GM18868 (cell line): Measurements from ENCODE around the gene SPATA24.
"Not testable (repeated sequence)": the region's sequence is repeated elsewhere in the genome, so short reads cannot be mapped to it uniquely, and the experiment has no call there.

Experiments used
- ATAC-seq: cut with Tn5 transposase; IDR thresholded peaks from one replicate; pipeline ENCODE4 v1.9.1; 2021; ENCODE audit warnings: mild to moderate bottlenecking, moderate library complexity; ENCODE audit not compliant: unreplicated experiment

The SPATA24 gene

GRCh38 chr5:139417214-139417613 is 13.3 kb upstream of the SPATA24 start:
- ATAC-seq, result no peak

- no peak for ATAC-seq
Observed at GRCh38 chr5:139416651-139417050, 12.8 kb upstream of the SPATA24 start.

- ATAC-seq, result no peak
Observed at GRCh38 chr5:139415869-139416268, 12.0 kb upstream of the SPATA24 start.

GRCh38 chr5:139415221-139415861 is 11.5 kb upstream of the SPATA24 start:
- ATAC-seq, result no peak

- no peak for ATAC-seq
Observed at GRCh38 chr5:139414581-139415130, 10.8 kb upstream of the SPATA24 start.

GRCh38 chr5:139413963-139414362 is 10.1 kb upstream of the SPATA24 start:
- ATAC-seq, result no peak

GRCh38 chr5:139413153-139413552 is 9.3 kb upstream of the SPATA24 start:
- ATAC-seq, result no peak

- ATAC-seq, result no peak
Observed at GRCh38 chr5:139410993-139411828, 7.3 kb upstream of the SPATA24 start.

GRCh38 chr5:139410121-139410992 is 6.5 kb upstream of the SPATA24 start:
- no peak for ATAC-seq

- ATAC-seq, result not testable (repeated sequence)
Observed at GRCh38 chr5:139409116-139409515, 5.2 kb upstream of the SPATA24 start.

- ATAC-seq, result no peak
Observed at GRCh38 chr5:139408191-139408590, 4.3 kb upstream of the SPATA24 start.

GRCh38 chr5:139407517-139407916 is 3.6 kb upstream of the SPATA24 start:
- ATAC-seq, result peak; percentile 49

- no peak for ATAC-seq
Observed at GRCh38 chr5:139406963-139407362, 3.1 kb upstream of the SPATA24 start.

GRCh38 chr5:139404484-139404840 is 573 bp upstream of the SPATA24 start:
- ATAC-seq, result no peak

GRCh38 chr5:139403418-139403786 is 487 bp downstream of the SPATA24 start:
- no peak for ATAC-seq

GRCh38 chr5:139402561-139403158 is 1.2 kb downstream of the SPATA24 start:
- no peak for ATAC-seq

- ATAC-seq, result no peak
Observed at GRCh38 chr5:139401546-139401945, 2.3 kb downstream of the SPATA24 start.

- ATAC-seq, result peak; percentile 47
Observed at GRCh38 chr5:139399501-139400121, 4.3 kb downstream of the SPATA24 start.

GRCh38 chr5:139397921-139398320 is 6.0 kb downstream of the SPATA24 start:
- no peak for ATAC-seq

- ATAC-seq, result no peak
Observed at GRCh38 chr5:139396691-139397090, 7.2 kb downstream of the SPATA24 start.
